ENCODE measurements around the gene MAP2K1.
A peak's percentile ranks its signal among the peaks of the same experiment; 100 is the strongest.

Gene MAP2K1

GRCh38 chr15:66404532-66404931 lies 17.8 kb downstream of the MAP2K1 start:
- peak; percentile 12 for TF ChIP-seq CTCF (IDR thresholded peaks at IDR 0.05; ENCODE audit: low read depth, low read length, missing control alignments)
- H3K4me3 ChIP-seq (ENCODE audit: low read depth, low read length), result no peak overlapping the region
- no peak for DNase-seq (ENCODE audit: low read depth)

GRCh38 chr15:66405007-66405406 lies 18.3 kb downstream of the MAP2K1 start:
- TF ChIP-seq CTCF (IDR thresholded peaks at IDR 0.05; ENCODE audit: low read depth, low read length, missing control alignments), result no peak
- no peak for DNase-seq (ENCODE audit: low read depth)
- H3K4me3 ChIP-seq (ENCODE audit: low read depth, low read length), result no peak overlapping the region

- no peak for DNase-seq (ENCODE audit: low read depth)
- no peak for TF ChIP-seq CTCF (IDR thresholded peaks at IDR 0.05; ENCODE audit: low read depth, low read length, missing control alignments)
- no peak overlapping the region for H3K4me3 ChIP-seq (ENCODE audit: low read depth, low read length)
Observed at GRCh38 chr15:66405615-66406014, 18.9 kb downstream of the MAP2K1 start.

- TF ChIP-seq CTCF (IDR thresholded peaks at IDR 0.05; ENCODE audit: low read depth, low read length, missing control alignments), result no peak
- H3K4me3 ChIP-seq (ENCODE audit: low read depth, low read length), result no peak overlapping the region
- no peak for DNase-seq (ENCODE audit: low read depth)
Observed at GRCh38 chr15:66408254-66408653, 21.5 kb downstream of the MAP2K1 start.

GRCh38 chr15:66408675-66409282 lies 22.1 kb downstream of the MAP2K1 start:
- no peak for TF ChIP-seq CTCF (IDR thresholded peaks at IDR 0.05; ENCODE audit: low read depth, low read length, missing control alignments)
- DNase-seq (ENCODE audit: low read depth), result no peak

GRCh38 chr15:66409565-66410108 lies 22.9 kb downstream of the MAP2K1 start:
- no peak overlapping the region for H3K4me3 ChIP-seq (ENCODE audit: low read depth, low read length)
- DNase-seq (ENCODE audit: low read depth), result no peak
- no peak for TF ChIP-seq CTCF (IDR thresholded peaks at IDR 0.05; ENCODE audit: low read depth, low read length, missing control alignments)

More at GRCh38 chr15:66408675-66409282, 22.1 kb downstream of the MAP2K1 start:
- no peak overlapping the region for H3K4me3 ChIP-seq (ENCODE audit: low read depth, low read length)

GRCh38 chr15:66411190-66411589 lies 24.5 kb downstream of the MAP2K1 start:
- TF ChIP-seq CTCF (IDR thresholded peaks at IDR 0.05; ENCODE audit: low read depth, low read length, missing control alignments), result no peak
- no peak overlapping the region for H3K4me3 ChIP-seq (ENCODE audit: low read depth, low read length)
- no peak for DNase-seq (ENCODE audit: low read depth)
